Stimulated activated CD8-positive, alpha-beta memory T cell treated with anti-CD3 and anti-CD28 coated beads, Interleukin-4, amount 100 ng/mL, for 4 hours (primary cell): ENCODE data around the gene TMC7.
"Not testable (repeated sequence)": the region's sequence is repeated elsewhere in the genome, so short reads cannot be mapped to it uniquely, and the experiment has no call there.

Source experiments
- DNase-seq, 2 donors: peaks; one replicate each; pipeline ENCODE4 v3.0.0-alpha.2; 2020; ENCODE audit warnings: low read depth in 2 of 2, low spot score in 1 of 2

Gene TMC7

DNA sequence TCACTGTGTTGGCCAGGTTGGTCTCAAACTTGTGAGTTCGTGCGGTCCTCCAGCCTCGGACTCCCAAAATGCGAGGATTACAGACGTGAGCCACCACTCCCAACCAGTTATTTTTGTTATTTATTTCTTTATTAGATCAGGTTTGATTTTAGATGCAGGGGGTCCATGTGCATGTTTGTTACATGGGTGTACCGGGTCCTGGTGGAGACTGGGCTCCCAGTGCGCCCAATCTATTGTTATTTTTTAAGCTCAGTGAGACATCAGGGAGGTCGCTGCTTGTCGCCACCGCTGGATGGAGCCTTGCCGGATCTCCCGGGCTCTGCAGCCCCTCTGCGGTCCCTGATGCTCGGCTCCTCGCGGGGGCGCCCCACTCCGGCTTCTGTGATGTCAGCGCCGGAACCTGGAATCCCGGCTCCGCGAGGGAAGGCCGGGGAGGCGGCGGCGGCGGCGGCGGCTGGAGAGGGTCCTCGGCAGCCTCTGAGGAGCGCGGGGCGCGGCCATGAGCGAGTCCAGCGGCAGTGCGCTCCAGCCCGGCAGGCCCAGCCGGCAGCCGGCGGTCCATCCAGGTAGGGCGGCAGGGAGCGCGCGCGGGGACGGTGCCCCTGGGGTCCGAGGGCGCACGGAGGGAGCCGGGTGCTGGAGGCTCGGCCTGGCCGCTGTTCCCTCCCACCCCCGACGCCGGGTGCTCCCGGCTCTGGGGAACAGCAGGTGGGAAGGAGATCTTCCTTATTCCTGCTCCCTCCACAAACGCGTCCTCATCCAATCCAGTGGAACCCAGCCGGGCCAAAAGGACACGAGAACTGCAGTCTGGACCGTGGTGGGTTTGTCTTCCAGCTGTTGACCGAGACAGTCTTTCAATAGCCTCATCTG, at the start of gene TMC7:
Gene TMC7, plus strand, starts transcription at position 370 of the 870 bp plus-strand sequence. Its CDS starts 130 bp downstream, at position 500.
- DNase-seq, result no peak

DNA sequence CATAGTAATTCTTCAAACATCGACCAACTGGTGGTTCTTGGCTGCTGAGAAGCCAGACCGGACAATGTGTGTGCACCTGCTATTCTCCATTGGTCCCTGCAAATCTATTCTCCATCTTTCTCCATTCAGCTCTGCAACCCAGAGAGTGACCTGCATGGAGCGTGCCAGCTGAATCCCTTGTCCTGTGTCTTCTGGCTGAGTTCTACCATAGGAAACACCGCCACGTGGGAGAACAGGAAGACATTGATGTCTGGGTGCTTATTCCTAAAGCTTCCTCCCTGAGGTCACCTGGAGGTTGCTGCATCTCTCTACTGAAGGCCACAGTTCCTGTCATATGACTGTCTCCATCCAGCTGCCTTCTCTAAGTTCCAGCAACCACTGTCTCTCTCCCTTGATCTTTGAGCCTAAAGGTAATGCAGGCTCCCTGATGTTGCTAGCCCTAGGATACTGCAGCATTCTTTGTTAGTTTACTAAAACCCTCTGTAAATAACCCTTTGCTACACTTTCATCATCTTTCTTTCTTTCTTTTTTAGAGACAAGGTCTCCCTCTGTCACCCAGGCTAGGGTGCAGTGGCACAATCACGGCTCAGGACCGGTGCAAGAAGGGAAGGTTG, 46.9 kb upstream of the TMC7 start:
- no peak for DNase-seq

DNA sequence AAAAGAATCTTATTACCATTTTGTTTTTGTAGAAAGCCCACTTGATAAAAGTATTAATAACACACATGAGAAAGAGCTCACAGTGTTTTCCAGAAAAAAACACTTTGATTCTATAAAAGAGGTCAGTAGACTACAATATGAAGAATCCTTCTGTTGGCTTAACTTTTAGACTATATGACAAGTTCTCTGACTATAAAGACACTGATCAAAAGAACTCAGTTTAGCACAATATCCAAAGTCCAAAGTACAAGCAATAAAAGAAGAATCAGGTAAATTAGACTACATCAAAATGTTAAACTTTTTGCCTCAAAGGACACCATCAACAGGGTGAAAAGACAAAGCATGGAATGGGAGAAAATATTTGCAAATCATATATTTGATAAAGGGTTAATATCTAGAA, 46.3 kb upstream of the TMC7 start:
- no peak for DNase-seq

GRCh38 chr16:18938986-18939385, 44.7 kb upstream of the TMC7 start:
- no peak for DNase-seq

GRCh38 chr16:18941471-18941870, 42.3 kb upstream of the TMC7 start:
- no peak for DNase-seq

DNA sequence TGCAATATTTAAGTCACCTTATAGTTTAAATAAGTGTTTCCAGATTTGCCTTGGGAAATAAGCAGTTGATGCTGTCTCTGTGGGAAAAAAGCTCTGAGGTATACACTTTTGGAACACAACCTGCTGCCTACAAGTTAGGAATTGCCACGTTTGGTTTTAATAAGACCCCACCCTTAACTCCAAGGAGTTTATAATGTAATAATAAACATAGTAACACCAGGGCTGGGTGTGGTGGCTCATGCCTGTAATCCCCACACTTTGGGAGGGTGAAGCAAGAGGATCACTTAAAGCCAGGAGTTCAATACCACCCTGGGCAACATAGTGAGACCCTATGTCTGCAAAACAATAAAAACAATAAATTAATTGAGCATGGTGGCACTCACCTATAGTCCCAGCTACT, 41.7 kb upstream of the TMC7 start:
- DNase-seq, result no peak

DNA sequence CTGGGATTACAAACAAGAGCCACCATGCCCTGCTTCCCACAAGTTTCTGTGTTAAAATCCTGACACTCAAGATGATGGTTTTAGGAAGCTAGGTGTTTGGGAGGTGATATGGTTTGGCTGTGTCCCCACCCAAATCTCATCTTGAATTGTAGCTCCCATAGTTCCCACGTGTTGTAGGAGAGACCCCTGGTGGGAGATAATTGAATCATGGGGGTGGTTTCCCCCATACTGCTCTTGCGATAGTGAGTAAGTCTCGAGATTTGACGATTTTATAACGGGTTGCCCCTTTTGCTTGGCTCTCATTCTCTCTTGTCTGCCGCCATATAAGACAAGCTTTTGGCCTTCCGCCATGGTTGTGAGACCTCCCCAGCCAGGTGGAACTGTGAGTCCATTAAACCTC, 40.3 kb upstream of the TMC7 start:
- DNase-seq, result no peak

- no peak for DNase-seq
These were observed 38.5 kb upstream of the TMC7 start for GRCh38 chr16:18945233-18945632.

- DNase-seq, result no peak
These were observed 35.2 kb upstream of the TMC7 start for GRCh38 chr16:18948372-18949020.

GRCh38 chr16:18950469-18951185, 33.1 kb upstream of the TMC7 start:
- DNase-seq, result no peak

DNA sequence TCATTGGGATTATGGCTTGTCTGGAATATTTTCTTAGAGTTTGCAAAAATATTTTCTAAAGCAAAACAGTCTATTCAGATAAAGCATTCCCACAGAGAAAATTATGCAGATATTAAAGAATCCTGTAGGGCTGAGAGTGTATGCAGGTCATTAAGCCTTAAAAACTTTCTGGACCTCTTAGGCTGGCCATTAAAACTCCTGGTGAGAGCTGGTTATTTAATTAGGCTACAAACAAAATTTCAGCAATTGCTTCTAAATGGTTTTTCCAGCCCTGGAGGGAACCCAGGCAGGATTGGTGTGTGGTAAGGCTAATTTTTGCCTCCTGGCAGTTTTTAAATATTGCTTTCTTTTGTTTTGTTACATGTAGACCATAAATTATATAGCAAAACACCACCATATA, 30.2 kb upstream of the TMC7 start:
- no peak for DNase-seq

GRCh38 chr16:18955874-18956580, 27.7 kb upstream of the TMC7 start:
- DNase-seq, result not testable (repeated sequence)

- DNase-seq, result not testable (repeated sequence)
These were observed 27.0 kb upstream of the TMC7 start for GRCh38 chr16:18956658-18957241.

GRCh38 chr16:18958621-18959029, 25.1 kb upstream of the TMC7 start:
- DNase-seq, result no peak

GRCh38 chr16:18959031-18959505, 24.7 kb upstream of the TMC7 start:
- no peak for DNase-seq

DNA sequence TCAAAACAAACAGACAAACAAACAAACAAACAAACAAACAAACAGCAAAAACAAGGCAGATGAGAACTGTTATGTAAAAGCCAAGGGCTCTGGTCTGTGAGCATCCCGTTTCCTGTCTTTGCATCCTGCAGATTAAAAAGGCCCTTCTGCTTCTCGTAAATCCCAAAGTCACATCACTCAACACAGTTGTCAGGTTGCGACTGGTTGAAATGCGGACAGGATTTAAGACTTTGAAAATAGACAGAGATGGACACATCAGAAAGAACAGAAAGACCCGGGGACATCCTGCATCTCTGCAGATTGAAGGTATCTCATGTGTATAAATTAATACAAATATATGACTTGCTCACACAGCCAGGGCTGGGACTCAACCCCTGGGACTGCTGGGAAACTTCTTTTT, 18.2 kb upstream of the TMC7 start:
- no peak for DNase-seq

GRCh38 chr16:18966791-18967190, 16.9 kb upstream of the TMC7 start:
- DNase-seq, result no peak

DNA sequence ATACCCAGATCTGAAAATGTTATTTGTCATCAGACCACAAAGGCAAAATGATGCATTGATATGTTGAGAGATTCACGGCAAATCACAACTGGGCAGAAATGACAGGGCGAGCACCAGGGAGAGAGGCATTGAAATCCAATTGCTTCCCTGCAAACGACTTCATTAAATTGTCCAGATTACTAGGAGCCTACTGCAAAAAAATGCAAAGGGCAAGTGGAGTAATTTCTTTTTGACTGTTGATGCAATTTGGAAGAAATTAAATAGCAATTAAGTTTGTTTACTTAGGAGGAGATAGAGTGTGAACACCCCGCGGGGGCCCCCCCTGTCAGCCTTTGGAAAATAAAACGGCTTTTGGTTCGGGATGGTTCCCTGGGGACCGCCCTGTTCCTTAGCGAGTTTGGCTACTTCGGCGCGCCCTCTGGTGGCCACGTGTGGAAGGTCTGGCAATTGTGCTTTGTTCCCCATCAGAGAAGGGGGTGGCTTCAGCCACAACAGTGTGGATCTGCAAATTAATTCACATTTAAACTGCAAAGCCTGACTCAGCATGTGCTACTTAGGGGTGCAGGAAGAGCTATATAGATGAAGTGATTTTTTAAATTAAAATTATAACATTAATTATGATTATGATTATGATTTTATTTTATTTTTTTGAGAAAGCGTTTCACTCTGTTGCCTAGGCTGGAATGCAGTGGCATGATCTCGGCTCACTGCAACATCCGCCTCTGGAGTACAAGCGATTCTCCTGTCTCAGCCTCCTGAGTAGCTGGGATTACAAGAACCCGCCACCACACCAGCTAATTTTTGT, 14.5 kb upstream of the TMC7 start:
- peak; percentile 63 to 73 for DNase-seq

DNA sequence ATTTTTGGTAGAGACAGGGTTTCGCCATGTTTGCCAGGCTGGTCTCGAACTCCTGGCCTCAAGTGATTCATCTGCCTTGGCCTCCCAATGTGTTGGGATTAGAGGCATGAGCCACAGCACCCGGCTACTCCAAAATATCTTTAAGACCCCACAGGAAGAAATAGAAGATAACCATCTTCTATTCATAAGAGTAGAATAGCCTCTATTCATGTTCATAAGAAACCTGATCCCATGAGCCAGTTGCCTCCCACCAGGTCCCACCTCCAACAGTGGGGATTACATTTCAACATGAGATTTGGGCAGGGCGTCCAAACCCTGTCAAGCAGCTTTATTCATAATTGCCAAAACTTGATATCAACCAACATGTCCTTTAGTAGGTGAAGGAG, 13.9 kb upstream of the TMC7 start:
- no peak for DNase-seq

DNA sequence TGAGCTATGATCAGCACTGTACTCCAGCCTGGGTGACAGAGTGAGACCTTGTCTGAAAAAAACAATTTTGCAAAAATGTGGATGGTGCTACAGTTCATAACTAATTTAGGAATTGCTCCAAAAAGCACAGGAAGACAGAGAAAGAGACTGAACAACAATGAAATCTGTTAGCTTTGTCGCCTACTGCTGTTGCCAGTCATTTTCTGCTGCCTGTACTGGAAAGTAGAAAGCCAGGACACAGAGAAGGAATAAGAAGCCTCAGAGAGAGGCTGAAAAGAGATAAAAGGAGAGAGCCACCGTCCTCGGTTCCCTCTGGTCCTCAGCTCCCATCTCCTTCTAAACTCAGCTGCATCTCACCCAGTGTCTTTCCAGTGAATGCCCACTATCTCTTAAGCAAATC, 8.6 kb upstream of the TMC7 start:
- DNase-seq, result no peak
